ENCODE measurements around the gene BEND3. TPM values are rescaled to one million over a fixed set of nuclear protein-coding genes. Genes with fewer than 3 reads are reported as not detected.

The BEND3 gene
- total and polyA plus RNA-seq, 8 donors = 0.58 to 10.4 (median 2.5) TPM

DNA sequence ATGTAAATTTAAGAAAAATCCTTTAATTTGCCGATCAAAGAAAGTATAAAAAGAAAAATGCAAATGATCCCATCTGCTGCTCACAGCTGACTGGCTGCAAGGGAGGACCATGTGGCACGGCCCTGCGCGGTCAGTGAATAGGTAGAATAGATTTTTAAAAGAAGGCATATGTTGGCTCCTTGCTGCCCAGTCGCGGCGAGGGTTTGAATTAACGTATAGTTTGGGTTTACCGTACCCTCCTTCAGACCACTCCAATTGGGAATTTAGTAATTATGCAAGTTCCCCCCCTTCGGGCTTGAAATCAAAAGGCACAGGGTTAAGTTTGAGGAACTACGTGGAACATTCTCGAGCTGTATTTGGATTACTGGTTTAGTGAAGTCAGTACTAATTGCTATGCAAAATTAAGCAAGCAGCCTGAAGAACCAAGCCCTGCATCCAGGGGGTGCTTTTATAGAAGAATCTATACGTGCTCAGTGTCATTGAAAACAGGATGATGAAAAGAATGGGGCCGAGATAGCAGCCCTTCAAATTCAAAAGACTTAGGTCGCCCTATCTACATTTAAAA, 1.1 kb upstream of the BEND3 start:
- Histone ChIP-seq H3K27ac (peak overlapping the region; percentile 75 to 94 (median 87)), H3K4me3 (peak overlapping the region; percentile 76 to 91 (median 77)), H3K4me1 (peaks cover 15 to 25% (median 21%) of the 10 kb centered on the region in 4 donors), H3K9me3 (no peaks in the 10 kb centered on the region), H3K36me3 (no peaks in the 10 kb centered on the region), H3K27me3 (peaks cover 0 to 23% (median 0%) of the 10 kb centered on the region in 3 donors)
- DNase-seq = peak; percentile 57 to 78
- TF ChIP-seq, protein P1, sequence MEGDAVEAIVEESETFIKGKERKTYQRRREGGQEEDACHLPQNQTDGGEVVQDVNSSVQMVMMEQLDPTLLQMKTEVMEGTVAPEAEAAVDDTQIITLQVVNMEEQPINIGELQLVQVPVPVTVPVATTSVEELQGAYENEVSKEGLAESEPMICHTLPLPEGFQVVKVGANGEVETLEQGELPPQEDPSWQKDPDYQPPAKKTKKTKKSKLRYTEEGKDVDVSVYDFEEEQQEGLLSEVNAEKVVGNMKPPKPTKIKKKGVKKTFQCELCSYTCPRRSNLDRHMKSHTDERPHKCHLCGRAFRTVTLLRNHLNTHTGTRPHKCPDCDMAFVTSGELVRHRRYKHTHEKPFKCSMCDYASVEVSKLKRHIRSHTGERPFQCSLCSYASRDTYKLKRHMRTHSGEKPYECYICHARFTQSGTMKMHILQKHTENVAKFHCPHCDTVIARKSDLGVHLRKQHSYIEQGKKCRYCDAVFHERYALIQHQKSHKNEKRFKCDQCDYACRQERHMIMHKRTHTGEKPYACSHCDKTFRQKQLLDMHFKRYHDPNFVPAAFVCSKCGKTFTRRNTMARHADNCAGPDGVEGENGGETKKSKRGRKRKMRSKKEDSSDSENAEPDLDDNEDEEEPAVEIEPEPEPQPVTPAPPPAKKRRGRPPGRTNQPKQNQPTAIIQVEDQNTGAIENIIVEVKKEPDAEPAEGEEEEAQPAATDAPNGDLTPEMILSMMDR (IDR thresholded peaks at IDR 0.05) = no peak
- TF ChIP-seq POLR2AphosphoS5 (IDR thresholded peaks at IDR 0.05) = no peak
- WGBS, 5 donors = 1 to 3% (median 2%) methylated on average over 15 of the region's 15 CpGs
- intact Hi-C loops (cut with DNase I; ENCODE audit: low total_unique reads) = no loop called here

DNA sequence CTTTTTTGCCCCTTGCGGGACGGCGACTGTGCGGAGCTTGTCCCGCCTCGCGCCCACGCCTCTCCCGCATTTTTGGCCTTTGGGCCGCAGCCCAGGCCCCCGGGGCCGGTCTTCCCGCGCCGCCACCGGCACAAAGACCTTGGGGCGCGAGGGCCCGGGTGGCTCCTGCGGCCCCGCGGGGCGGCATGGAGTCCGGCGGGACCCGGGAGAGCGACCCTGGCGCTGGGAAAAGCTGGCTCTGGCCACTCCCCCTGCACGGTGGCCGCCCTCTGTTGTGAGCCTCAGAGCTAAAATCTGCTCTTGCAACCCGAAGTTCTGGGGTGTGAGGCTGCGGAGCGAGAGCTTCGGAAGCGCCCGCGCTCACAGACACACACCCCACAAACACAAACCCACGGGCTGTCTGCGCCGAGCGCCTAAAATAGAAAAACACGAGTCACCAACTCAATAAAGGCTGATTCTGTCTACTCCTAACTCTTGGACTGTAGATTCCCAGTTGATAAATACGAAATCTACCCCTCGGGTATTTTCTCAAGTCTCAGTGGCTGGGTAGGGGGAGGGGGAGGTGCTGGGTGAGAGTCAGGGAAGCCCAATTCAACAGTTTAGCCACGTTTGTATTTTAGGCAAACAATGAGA, 496 bp upstream of the BEND3 start:
- no peak for TF ChIP-seq POLR2A (IDR thresholded peaks at IDR 0.05)
- no peak for TF ChIP-seq POLR2AphosphoS5 (IDR thresholded peaks at IDR 0.05)
- TF ChIP-seq, protein P1 (IDR thresholded peaks at IDR 0.05) = no peak
- no peak for TF ChIP-seq EP300 (IDR thresholded peaks at IDR 0.05)
- intact Hi-C loops (cut with DNase I; ENCODE audit: low total_unique reads) = no loop called here
- H3K4me1 ChIP-seq = peaks cover 15 to 25% (median 21%) of the 10 kb centered on the region in 4 donors
- no peaks in the 10 kb centered on the region for H3K9me3 ChIP-seq
- H3K27me3 ChIP-seq = peaks cover 0 to 23% (median 0%) of the 10 kb centered on the region in 3 donors
- peak overlapping the region; percentile 75 to 94 (median 87) for H3K27ac ChIP-seq
- WGBS, 5 donors = 0% methylated on average over 26 to 45 of the region's 45 CpGs
- H3K36me3 ChIP-seq = no peaks in the 10 kb centered on the region
- peak; percentile 51 to 85 for DNase-seq
- peak overlapping the region; percentile 76 to 91 (median 77) for H3K4me3 ChIP-seq

DNA sequence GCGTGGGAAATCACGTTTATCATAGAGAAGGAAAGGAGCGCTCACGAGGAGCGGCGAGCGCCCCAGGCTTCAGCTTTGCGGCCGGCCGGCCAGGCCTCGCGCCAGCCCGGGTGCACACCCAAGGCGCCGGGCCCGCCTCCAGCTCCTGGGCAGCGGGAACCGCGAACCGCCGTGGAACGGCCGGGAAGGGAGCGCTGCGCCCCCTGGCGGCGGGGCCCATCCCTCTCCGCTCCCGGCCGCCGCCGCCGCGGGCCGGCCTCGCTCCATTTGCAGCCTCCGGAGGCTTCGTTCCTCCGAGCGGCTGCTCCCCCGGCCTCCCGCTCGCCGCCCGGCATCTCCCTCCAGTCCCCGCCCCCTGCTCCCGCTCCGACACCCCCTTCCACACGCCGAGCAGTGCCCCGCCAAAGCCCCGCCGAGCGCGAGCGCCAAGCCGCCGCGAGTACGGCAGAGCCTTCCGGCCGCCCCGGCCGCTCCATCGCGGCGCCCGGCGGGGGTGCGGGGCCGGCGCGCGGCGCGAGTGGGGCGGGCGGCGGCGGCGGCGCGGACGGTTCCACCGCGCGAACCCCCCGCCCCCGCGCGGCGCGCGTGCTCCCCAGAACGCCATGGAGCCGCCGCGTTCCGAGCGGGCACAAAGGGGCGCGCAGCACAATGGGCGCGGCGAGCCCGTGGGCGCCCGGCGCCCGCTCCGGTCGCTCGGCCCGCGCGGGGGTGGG, 946 bp downstream of the BEND3 start:
- intact Hi-C loops (cut with DNase I; ENCODE audit: low total_unique reads) = no loop called here
- Histone ChIP-seq H3K27me3 (peaks cover 0 to 23% (median 0%) of the 10 kb centered on the region in 3 donors), H3K27ac (peak overlapping the region; percentile 73 to 94 (median 87)), H3K4me3 (peak overlapping the region; percentile 76 to 91 (median 77)), H3K4me1 (peaks cover 15 to 25% (median 21%) of the 10 kb centered on the region in 4 donors), H3K9me3 (no peaks in the 10 kb centered on the region), H3K36me3 (no peaks in the 10 kb centered on the region)
- peak; percentile 92 to 95 for DNase-seq
- WGBS, 5 donors = 0% methylated on average over 34 to 115 of the region's 116 CpGs
- TF ChIP-seq POLR2A (IDR thresholded peaks at IDR 0.05) (no peak), POLR2AphosphoS5 (IDR thresholded peaks at IDR 0.05) (peak in 2 of 3 donors; percentile 6 to 80), EP300 (IDR thresholded peaks at IDR 0.05) (no peak)
- TF ChIP-seq, protein P1 (IDR thresholded peaks at IDR 0.05) = peak in 4 of 7 experiments; percentile 59 to 94 (median 92)

DNA sequence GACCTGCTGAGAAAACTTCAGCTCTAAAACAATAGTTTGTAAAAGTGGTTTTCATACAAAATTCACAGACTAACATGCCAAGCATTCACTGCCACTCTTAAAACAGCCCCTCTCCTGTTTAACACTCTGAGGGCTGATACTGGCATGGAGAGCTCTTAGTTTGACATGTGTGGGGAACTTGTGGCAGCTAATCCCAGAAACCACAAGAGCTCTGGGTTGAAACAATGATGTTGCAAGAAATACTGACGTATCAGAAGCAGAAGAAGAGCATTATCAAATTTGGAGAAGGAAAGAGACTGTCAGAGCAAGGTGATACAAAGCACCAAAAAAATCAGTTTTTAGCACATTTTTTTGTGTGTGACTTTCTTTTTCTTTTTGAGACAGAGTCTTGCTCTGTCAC, 5.1 kb downstream of the BEND3 start:
- intact Hi-C loops (cut with DNase I; ENCODE audit: low total_unique reads) = no loop called here
- WGBS, 5 donors = 76 to 93% (median 88%) methylated on average over 1 of the region's 1 CpG

More for the DNA sequence above, 5.1 kb downstream of the BEND3 start:
- DNase-seq = no peak
- Histone ChIP-seq H3K27me3 (no peaks in the 10 kb centered on the region), H3K9me3 (no peaks in the 10 kb centered on the region), H3K36me3 (no peaks in the 10 kb centered on the region), H3K4me3 (no peak overlapping the region), H3K27ac (no peak overlapping the region), H3K4me1 (peaks cover 7 to 10% (median 9%) of the 10 kb centered on the region in 4 donors)
- TF ChIP-seq POLR2AphosphoS5 (IDR thresholded peaks at IDR 0.05) (no peak), EP300 (IDR thresholded peaks at IDR 0.05) (no peak), POLR2A (IDR thresholded peaks at IDR 0.05) (no peak)
- TF ChIP-seq, protein P1 (IDR thresholded peaks at IDR 0.05) = no peak

Data from stomach (tissue), 9 donors.